ENCODE data around the gene TEC.

The TEC gene

GRCh38 chr4:48121180-48121579, 148.5 kb downstream of the TEC start:
- DNase-seq (ENCODE audit: low spot score), result no peak

- no peak for DNase-seq (ENCODE audit: low spot score)
These were observed 149.5 kb downstream of the TEC start for GRCh38 chr4:48120132-48120531.

- DNase-seq (ENCODE audit: low spot score), result no peak
These were observed 150.0 kb downstream of the TEC start for GRCh38 chr4:48119646-48120045.

- no peak for DNase-seq (ENCODE audit: low spot score)
These were observed 151.6 kb downstream of the TEC start for GRCh38 chr4:48118081-48118480.

GRCh38 chr4:48116582-48116981, 153.1 kb downstream of the TEC start:
- no peak for DNase-seq (ENCODE audit: low spot score)

- no peak for DNase-seq (ENCODE audit: low spot score)
These were observed 155.2 kb downstream of the TEC start for GRCh38 chr4:48114412-48114811.

GRCh38 chr4:48112017-48112667, 157.5 kb downstream of the TEC start:
- no peak for DNase-seq (ENCODE audit: low spot score)

GRCh38 chr4:48110452-48110978, 159.1 kb downstream of the TEC start:
- no peak for DNase-seq (ENCODE audit: low spot score)

GRCh38 chr4:48109413-48110263, 160.0 kb downstream of the TEC start:
- peak; percentile 26 for DNase-seq (ENCODE audit: low spot score)

GRCh38 chr4:48108309-48109073, 161.1 kb downstream of the TEC start:
- DNase-seq (ENCODE audit: low spot score), result no peak

GRCh38 chr4:48105230-48105629, 164.4 kb downstream of the TEC start:
- DNase-seq (ENCODE audit: low spot score), result no peak

GRCh38 chr4:48103483-48104139, 166.0 kb downstream of the TEC start:
- no peak for DNase-seq (ENCODE audit: low spot score)

GRCh38 chr4:48102303-48102702, 167.3 kb downstream of the TEC start:
- no peak for DNase-seq (ENCODE audit: low spot score)

GRCh38 chr4:48100256-48100655, 169.4 kb downstream of the TEC start:
- DNase-seq (ENCODE audit: low spot score), result no peak

- no peak for DNase-seq (ENCODE audit: low spot score)
These were observed 174.2 kb downstream of the TEC start for GRCh38 chr4:48095441-48095840.

- DNase-seq (ENCODE audit: low spot score), result no peak
These were observed 175.6 kb downstream of the TEC start for GRCh38 chr4:48093991-48094416.

GRCh38 chr4:48090621-48091020, 179.0 kb downstream of the TEC start:
- DNase-seq (ENCODE audit: low spot score), result no peak

- no peak for DNase-seq (ENCODE audit: low spot score)
These were observed 183.6 kb downstream of the TEC start for GRCh38 chr4:48085821-48086589.

Measured in hepatic stellate cell (primary cell).